CD8-positive, alpha-beta memory T cell (primary cell): ENCODE measurements around the gene OSMR. TPM values are rescaled to one million over a fixed set of nuclear protein-coding genes. Genes with fewer than 3 reads are reported as not detected.

ENCODE experiments used
- CTCF ChIA-PET: fragments of 350-600 bp; sonication (Branson Sonifier 250); formaldehyde crosslinking; loops from one replicate; lab custom pipeline; 2021; ENCODE audit warnings: antibody characterized with exemption; lab: Charles Lee
- POLR2A ChIA-PET: fragments of 350-600 bp; sonication (Branson Sonifier 250); formaldehyde crosslinking; loops from one replicate; lab custom pipeline; 2021; ENCODE audit warnings: antibody characterized with exemption; lab: Charles Lee
- DNase-seq, 5 donors: peaks; one replicate each; pipeline versions ENCODE4 v3.0.0 to v3.0.0-alpha.2; 2020 to 2022; ENCODE audit warnings: mixed read lengths in 1 of 5
- H3K27ac ChIP-seq: one replicate; pipeline ENCODE4 v1.7.0; 2013; ENCODE audit warnings: low read depth, mild to moderate bottlenecking, low read length, moderate library complexity
- H3K27me3 ChIP-seq: 2 replicates; pipeline ENCODE4 v1.7.0; 2013; ENCODE audit warnings: low read length, mild to moderate bottlenecking; ENCODE audit not compliant: insufficient read depth, poor library complexity, severe bottlenecking
- H3K36me3 ChIP-seq: 2 replicates; pipeline ENCODE4 v1.7.0; 2013; ENCODE audit warnings: mild to moderate bottlenecking, low read length, moderate library complexity; ENCODE audit not compliant: insufficient read depth
- H3K4me1 ChIP-seq: 2 replicates; pipeline ENCODE4 v1.7.0; 2013; ENCODE audit warnings: mild to moderate bottlenecking, low read length, moderate library complexity; ENCODE audit not compliant: insufficient read depth
- H3K4me3 ChIP-seq: 2 replicates; pipeline ENCODE4 v1.7.0; 2013; ENCODE audit warnings: mild to moderate bottlenecking, low read length
- H3K9me3 ChIP-seq: 2 replicates; pipeline ENCODE4 v1.7.0; 2013; ENCODE audit warnings: mild to moderate bottlenecking, low read length
- H3K27ac Mint-ChIP-seq, 8 donors: one replicate each; pipeline ENCODE4 v1.8.0; 2020 to 2021; ENCODE audit warnings: mixed read lengths in 8 of 8, mild to moderate bottlenecking in 6 of 8, inconsistent platforms in 3 of 8, moderate library complexity in 3 of 8
- H3K27me3 Mint-ChIP-seq, 2 donors: one replicate each; pipeline ENCODE4 v1.8.0; 2020 to 2021; ENCODE audit warnings: mixed read lengths in 2 of 2, mild to moderate bottlenecking in 1 of 2, moderate library complexity in 1 of 2
- H3K36me3 Mint-ChIP-seq, 3 donors: one replicate each; pipeline ENCODE4 v1.8.0; 2020 to 2021; ENCODE audit warnings: mixed read lengths in 3 of 3, inconsistent platforms in 1 of 3, mild to moderate bottlenecking in 1 of 3
- H3K4me1 Mint-ChIP-seq, 3 donors: one replicate each; pipeline ENCODE4 v1.8.0; 2020 to 2021; ENCODE audit warnings: mixed read lengths in 3 of 3, inconsistent platforms in 1 of 3, mild to moderate bottlenecking in 1 of 3
- H3K4me3 Mint-ChIP-seq, 7 donors: one replicate each; pipeline ENCODE4 v1.8.0; 2020 to 2021; ENCODE audit warnings: mixed read lengths in 7 of 7, mild to moderate bottlenecking in 6 of 7, moderate library complexity in 4 of 7, inconsistent platforms in 2 of 7
- H3K9me3 Mint-ChIP-seq, 5 donors: one replicate each; pipeline ENCODE4 v1.8.0; 2020 to 2022; ENCODE audit warnings: mixed read lengths in 5 of 5, mild to moderate bottlenecking in 3 of 5, moderate library complexity in 2 of 5, inconsistent platforms in 1 of 5
- polyA plus RNA-seq: library from polyadenylated mRNA; unstranded; fragments of 300-500 nt; fragmentation: Illumina TruSeq; gene quantifications from one replicate; pipeline ENCODE4 v1.2.3, GENCODE V29; 2021
- total RNA-seq, 2 experiments: library from RNA; stranded (reverse); gene quantifications; one replicate each; pipeline ENCODE4 v1.2.3, GENCODE V29; 2021

The OSMR gene
- total and polyA plus RNA-seq, 3 experiments from 2014 or later: not detected

GRCh38 chr5:38979535-38979934 lies 133.7 kb downstream of the OSMR start:
- no peaks in the 10 kb centered on the region for H3K4me1 ChIP-seq

More at GRCh38 chr5:38979535-38979934, 133.7 kb downstream of the OSMR start:
- H3K9me3 Mint-ChIP-seq: no peaks in the 10 kb centered on the region
- POLR2A ChIA-PET: no interaction called here
- no peak overlapping the region for H3K27ac ChIP-seq
- H3K4me3 Mint-ChIP-seq: no peak overlapping the region
- no peaks in the 10 kb centered on the region for H3K9me3 ChIP-seq
- H3K27me3 ChIP-seq: no peaks in the 10 kb centered on the region
- no peaks in the 10 kb centered on the region for H3K27me3 Mint-ChIP-seq
- CTCF ChIA-PET: interaction anchor here (1.9 kb wide), 1 partner anchor 101 kb away, joined by 5 read pairs; no protein-coding TSS in a partner anchor
- DNase-seq: no peak
- H3K36me3 ChIP-seq: peaks cover 26% of the 10 kb centered on the region
- peak overlapping the region in 3 of 8 donors; percentile 18 to 41 (median 38) for H3K27ac Mint-ChIP-seq
- peaks cover 26 to 32% (median 29%) of the 10 kb centered on the region in 3 donors for H3K4me1 Mint-ChIP-seq
- H3K36me3 Mint-ChIP-seq: peaks cover 0 to 64% (median 10%) of the 10 kb centered on the region in 3 donors
- H3K4me3 ChIP-seq: no peak overlapping the region

Other genes with a start within 250 kb of the OSMR start
- gene RICTOR, start 228.4 kb downstream of the OSMR start, total RNA-seq: 10 to 100 TPM; 32.0 to 32.9 TPM
- 12.1 TPM for gene RICTOR, start 228.4 kb downstream of the OSMR start, polyA plus RNA-seq